RKO (cell line): ENCODE results near the gene SUSD2.
"Not testable (repeated sequence)": the region's sequence is repeated elsewhere in the genome, so short reads cannot be mapped to it uniquely, and the experiment has no call there.

Experiments
- DNase-seq: peaks from one replicate; pipeline ENCODE4 v3.0.0-alpha.2; 2016; ENCODE audit warnings: low spot score

Gene SUSD2

GRCh38 chr22:24176040-24176439 is 5.2 kb upstream of the SUSD2 start:
- no peak for DNase-seq

- DNase-seq, result no peak
Observed at GRCh38 chr22:24176630-24177029, 4.7 kb upstream of the SUSD2 start.

- no peak for DNase-seq
Observed at GRCh38 chr22:24177045-24177444, 4.2 kb upstream of the SUSD2 start.

- no peak for DNase-seq
Observed at GRCh38 chr22:24177456-24177855, 3.8 kb upstream of the SUSD2 start.

- no peak for DNase-seq
Observed at GRCh38 chr22:24178021-24178431, 3.3 kb upstream of the SUSD2 start.

GRCh38 chr22:24178502-24179440 is 2.5 kb upstream of the SUSD2 start:
- no peak for DNase-seq

GRCh38 chr22:24179478-24180210 is 1.6 kb upstream of the SUSD2 start:
- no peak for DNase-seq

GRCh38 chr22:24180316-24181087 is 785 bp upstream of the SUSD2 start:
- no peak for DNase-seq

GRCh38 chr22:24181996-24182899 is 961 bp downstream of the SUSD2 start:
- DNase-seq, result no peak

GRCh38 chr22:24182900-24183246 is 1.6 kb downstream of the SUSD2 start:
- DNase-seq, result not testable (repeated sequence)

- no peak for DNase-seq
Observed at GRCh38 chr22:24183321-24184031, 2.2 kb downstream of the SUSD2 start.

GRCh38 chr22:24184057-24184798 is 2.9 kb downstream of the SUSD2 start:
- no peak for DNase-seq

- no peak for DNase-seq
Observed at GRCh38 chr22:24185001-24185500, 3.8 kb downstream of the SUSD2 start.

- DNase-seq, result no peak
Observed at GRCh38 chr22:24185501-24186351, 4.4 kb downstream of the SUSD2 start.

GRCh38 chr22:24186352-24186740 is 5.1 kb downstream of the SUSD2 start:
- no peak for DNase-seq

GRCh38 chr22:24186892-24187670 is 5.8 kb downstream of the SUSD2 start:
- DNase-seq, result no peak

- DNase-seq, result no peak
Observed at GRCh38 chr22:24187731-24188644, 6.7 kb downstream of the SUSD2 start.
